ENCODE measurements around the gene DACT3. TPM values are rescaled to one million over a fixed set of nuclear protein-coding genes. Genes with fewer than 3 reads are reported as not detected.

The DACT3 gene
- total RNA-seq, 1 donor from 2014 or later = 11.2 TPM

DNA sequence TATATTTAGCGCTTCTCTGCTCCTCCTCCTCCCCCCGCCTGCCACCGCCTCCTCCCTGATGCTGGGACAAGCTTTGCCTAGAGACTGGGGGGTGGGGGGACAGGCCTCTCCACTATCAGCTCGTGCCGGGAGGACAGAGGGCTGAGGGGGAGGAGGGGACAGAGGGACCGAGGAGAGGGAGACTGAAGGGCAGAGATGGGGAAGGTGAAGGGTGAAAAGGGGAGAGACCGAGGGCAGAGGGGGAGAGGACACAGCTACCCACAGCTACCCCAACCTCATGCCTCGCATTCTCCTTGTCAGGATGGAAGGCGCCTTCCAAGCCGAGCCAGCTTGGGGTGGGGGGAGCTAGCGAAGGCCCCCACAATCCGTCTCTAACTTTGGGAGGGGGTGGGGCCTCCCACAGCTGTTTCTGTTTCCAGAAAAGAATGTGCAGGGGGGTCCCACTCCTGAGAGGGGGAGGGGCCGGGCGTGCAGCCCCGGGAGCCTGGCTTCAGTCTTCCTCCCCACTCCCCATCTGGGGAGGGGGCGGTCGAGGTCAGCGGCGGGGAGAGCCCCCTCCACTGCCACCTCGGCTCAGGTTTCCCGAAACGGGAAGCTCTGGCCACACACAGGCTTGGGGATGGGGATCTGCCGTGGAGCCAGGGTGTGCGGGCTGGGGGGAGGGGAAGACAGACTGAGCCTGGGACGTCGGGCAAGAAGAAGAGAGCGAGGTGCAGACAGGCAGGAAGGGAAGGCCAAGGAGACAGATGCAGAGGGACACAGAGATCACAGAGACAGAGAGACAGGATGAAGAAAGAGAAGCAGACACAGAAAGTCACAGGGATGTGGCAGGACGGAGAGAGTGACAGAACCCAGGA lies 1.6 kb downstream of the DACT3 start:
- H3K27me3 Mint-ChIP-seq (ENCODE audit: unreplicated experiment) = no peaks in the 10 kb centered on the region
- DNase-seq (ENCODE audit: extremely low spot score, unreplicated experiment) = no peak
- H3K4me3 Mint-ChIP-seq (ENCODE audit: unreplicated experiment) = peak overlapping the region; percentile 76
- TF ChIP-seq, protein P1, sequence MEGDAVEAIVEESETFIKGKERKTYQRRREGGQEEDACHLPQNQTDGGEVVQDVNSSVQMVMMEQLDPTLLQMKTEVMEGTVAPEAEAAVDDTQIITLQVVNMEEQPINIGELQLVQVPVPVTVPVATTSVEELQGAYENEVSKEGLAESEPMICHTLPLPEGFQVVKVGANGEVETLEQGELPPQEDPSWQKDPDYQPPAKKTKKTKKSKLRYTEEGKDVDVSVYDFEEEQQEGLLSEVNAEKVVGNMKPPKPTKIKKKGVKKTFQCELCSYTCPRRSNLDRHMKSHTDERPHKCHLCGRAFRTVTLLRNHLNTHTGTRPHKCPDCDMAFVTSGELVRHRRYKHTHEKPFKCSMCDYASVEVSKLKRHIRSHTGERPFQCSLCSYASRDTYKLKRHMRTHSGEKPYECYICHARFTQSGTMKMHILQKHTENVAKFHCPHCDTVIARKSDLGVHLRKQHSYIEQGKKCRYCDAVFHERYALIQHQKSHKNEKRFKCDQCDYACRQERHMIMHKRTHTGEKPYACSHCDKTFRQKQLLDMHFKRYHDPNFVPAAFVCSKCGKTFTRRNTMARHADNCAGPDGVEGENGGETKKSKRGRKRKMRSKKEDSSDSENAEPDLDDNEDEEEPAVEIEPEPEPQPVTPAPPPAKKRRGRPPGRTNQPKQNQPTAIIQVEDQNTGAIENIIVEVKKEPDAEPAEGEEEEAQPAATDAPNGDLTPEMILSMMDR (IDR thresholded peaks at IDR 0.05) = no peak
- peaks cover 19% of the 10 kb centered on the region for H3K4me1 Mint-ChIP-seq (ENCODE audit: unreplicated experiment)
- no peaks in the 10 kb centered on the region for H3K36me3 Mint-ChIP-seq (ENCODE audit: unreplicated experiment)
- no peaks in the 10 kb centered on the region for H3K9me3 Mint-ChIP-seq (ENCODE audit: unreplicated experiment)
- H3K27ac Mint-ChIP-seq (ENCODE audit: unreplicated experiment) = peak overlapping the region; percentile 32

GRCh38 chr19:46656541-46656940 lies 4.4 kb downstream of the DACT3 start:
- TF ChIP-seq, protein P1 (IDR thresholded peaks at IDR 0.05) = no peak
- no peaks in the 10 kb centered on the region for H3K9me3 Mint-ChIP-seq (ENCODE audit: unreplicated experiment)
- H3K36me3 Mint-ChIP-seq (ENCODE audit: unreplicated experiment) = no peaks in the 10 kb centered on the region
- no peak overlapping the region for H3K4me3 Mint-ChIP-seq (ENCODE audit: unreplicated experiment)
- peaks cover 15% of the 10 kb centered on the region for H3K4me1 Mint-ChIP-seq (ENCODE audit: unreplicated experiment)
- no peaks in the 10 kb centered on the region for H3K27me3 Mint-ChIP-seq (ENCODE audit: unreplicated experiment)
- no peak overlapping the region for H3K27ac Mint-ChIP-seq (ENCODE audit: unreplicated experiment)
- no peak for DNase-seq (ENCODE audit: extremely low spot score, unreplicated experiment)

DNA sequence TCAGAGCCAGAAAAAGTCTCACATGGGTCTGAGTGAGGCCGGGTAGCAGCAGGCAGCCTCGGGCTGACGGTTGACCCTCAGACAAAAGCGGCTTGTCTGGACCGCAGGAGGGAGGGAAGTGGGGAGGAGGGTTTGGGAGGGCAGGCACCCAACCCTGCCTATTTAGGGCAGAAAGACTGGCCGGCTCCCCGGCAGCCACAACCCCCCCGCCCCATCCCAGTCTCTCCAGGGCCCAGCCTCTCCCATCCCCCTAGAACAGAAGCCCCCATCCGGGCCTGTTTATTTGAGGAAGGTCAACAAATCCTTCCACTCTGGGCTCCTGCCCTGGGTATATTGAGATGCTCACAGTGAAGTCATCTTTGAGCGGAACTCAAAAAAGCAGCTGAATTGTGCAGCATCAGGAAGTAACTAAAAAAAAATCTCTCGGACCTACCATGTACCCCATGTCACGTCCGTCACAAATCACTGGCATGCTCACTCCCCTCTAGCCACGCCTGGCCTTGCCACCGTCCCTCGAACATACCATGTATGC lies 6.3 kb downstream of the DACT3 start:
- Mint-ChIP-seq H3K36me3 (ENCODE audit: unreplicated experiment) (no peaks in the 10 kb centered on the region), H3K4me1 (ENCODE audit: unreplicated experiment) (peaks cover 7% of the 10 kb centered on the region), H3K9me3 (ENCODE audit: unreplicated experiment) (no peaks in the 10 kb centered on the region), H3K4me3 (ENCODE audit: unreplicated experiment) (no peak overlapping the region), H3K27me3 (ENCODE audit: unreplicated experiment) (no peaks in the 10 kb centered on the region), H3K27ac (ENCODE audit: unreplicated experiment) (no peak overlapping the region)
- TF ChIP-seq, protein P1 (IDR thresholded peaks at IDR 0.05) = no peak
- DNase-seq (ENCODE audit: extremely low spot score, unreplicated experiment) = no peak

DNA sequence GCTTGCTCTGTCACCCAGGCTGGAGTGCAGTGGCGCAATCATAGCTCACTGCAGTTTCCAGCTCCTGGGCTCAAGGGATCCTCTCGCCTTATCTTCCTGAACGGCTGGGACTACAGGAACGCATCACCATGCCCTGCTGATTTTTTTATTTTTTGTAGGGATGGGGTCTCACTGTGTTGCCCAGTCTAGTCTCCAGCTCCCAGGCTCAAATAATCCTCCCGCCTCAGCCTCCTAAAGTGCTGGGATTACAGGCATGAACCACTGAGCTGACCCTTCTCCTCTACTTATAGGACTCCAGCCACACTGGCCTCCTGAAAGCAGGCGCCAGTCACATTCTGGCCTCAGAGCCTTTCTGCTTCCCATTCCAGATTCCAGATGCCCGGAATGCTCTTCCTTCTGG lies 10.5 kb downstream of the DACT3 start:
- TF ChIP-seq, protein P1 (IDR thresholded peaks at IDR 0.05) = no peak
- DNase-seq (ENCODE audit: extremely low spot score, unreplicated experiment) = no peak
- no peak overlapping the region for H3K27ac Mint-ChIP-seq (ENCODE audit: unreplicated experiment)
- peaks cover 6% of the 10 kb centered on the region for H3K36me3 Mint-ChIP-seq (ENCODE audit: unreplicated experiment)
- H3K9me3 Mint-ChIP-seq (ENCODE audit: unreplicated experiment) = no peaks in the 10 kb centered on the region
- no peak overlapping the region for H3K4me3 Mint-ChIP-seq (ENCODE audit: unreplicated experiment)
- H3K27me3 Mint-ChIP-seq (ENCODE audit: unreplicated experiment) = no peaks in the 10 kb centered on the region
- peaks cover 4% of the 10 kb centered on the region for H3K4me1 Mint-ChIP-seq (ENCODE audit: unreplicated experiment)

Measured in osteocyte (in vitro differentiated cells).